ENCODE measurements around the gene IGF2BP2. TPM values are rescaled to one million over a fixed set of nuclear protein-coding genes. Genes with fewer than 3 reads are reported as not detected.

Gene IGF2BP2
- total RNA-seq, 1 experiment from 2014 or later, result 154 TPM

GRCh38 chr3:185727873-185728272, 97.0 kb downstream of the IGF2BP2 start:
- no TSS peak for BruUV-seq (replicated peaks)
- H3K9me3 Mint-ChIP-seq (ENCODE audit: unreplicated experiment), result peaks cover 6% of the 10 kb centered on the region
- TF ChIP-seq, protein P1, sequence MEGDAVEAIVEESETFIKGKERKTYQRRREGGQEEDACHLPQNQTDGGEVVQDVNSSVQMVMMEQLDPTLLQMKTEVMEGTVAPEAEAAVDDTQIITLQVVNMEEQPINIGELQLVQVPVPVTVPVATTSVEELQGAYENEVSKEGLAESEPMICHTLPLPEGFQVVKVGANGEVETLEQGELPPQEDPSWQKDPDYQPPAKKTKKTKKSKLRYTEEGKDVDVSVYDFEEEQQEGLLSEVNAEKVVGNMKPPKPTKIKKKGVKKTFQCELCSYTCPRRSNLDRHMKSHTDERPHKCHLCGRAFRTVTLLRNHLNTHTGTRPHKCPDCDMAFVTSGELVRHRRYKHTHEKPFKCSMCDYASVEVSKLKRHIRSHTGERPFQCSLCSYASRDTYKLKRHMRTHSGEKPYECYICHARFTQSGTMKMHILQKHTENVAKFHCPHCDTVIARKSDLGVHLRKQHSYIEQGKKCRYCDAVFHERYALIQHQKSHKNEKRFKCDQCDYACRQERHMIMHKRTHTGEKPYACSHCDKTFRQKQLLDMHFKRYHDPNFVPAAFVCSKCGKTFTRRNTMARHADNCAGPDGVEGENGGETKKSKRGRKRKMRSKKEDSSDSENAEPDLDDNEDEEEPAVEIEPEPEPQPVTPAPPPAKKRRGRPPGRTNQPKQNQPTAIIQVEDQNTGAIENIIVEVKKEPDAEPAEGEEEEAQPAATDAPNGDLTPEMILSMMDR (IDR thresholded peaks at IDR 0.05; ENCODE audit: unreplicated experiment), result no peak
- DNase-seq (ENCODE audit: unreplicated experiment), result peak; percentile 74
- intact Hi-C loops (cut with micrococcal nuclease), result loop anchor here (2.0 kb wide), 1 partner anchor 51 kb away; no protein-coding TSS in a partner anchor
- ChIA-PET POLR2A (interaction anchor here (0.6 to 10.1 kb wide), 11 partner anchors 11 to 209 kb away, joined by 3 to 128 read pairs (median 15); partner anchors contain the start of genes IGF2BP2 and TRA2B), CTCF (interaction anchor here (0.5 to 1.8 kb wide), 3 partner anchors 8 to 103 kb away, joined by 3 to 9 read pairs (median 4); no protein-coding TSS in a partner anchor)
- H3K27me3 Mint-ChIP-seq (ENCODE audit: insufficient read depth, unreplicated experiment), result no peaks in the 10 kb centered on the region
- peak overlapping the region; percentile 99 for H3K27ac Mint-ChIP-seq (ENCODE audit: low read depth, unreplicated experiment)
- peaks cover 65% of the 10 kb centered on the region for H3K4me1 Mint-ChIP-seq (ENCODE audit: insufficient read depth, unreplicated experiment)
- H3K36me3 Mint-ChIP-seq (ENCODE audit: insufficient read depth, unreplicated experiment), result peaks cover 17% of the 10 kb centered on the region
- peak overlapping the region; percentile 47 for H3K4me3 Mint-ChIP-seq (ENCODE audit: unreplicated experiment)

GRCh38 chr3:185726254-185726967, 98.4 kb downstream of the IGF2BP2 start:
- ChIA-PET CTCF (interaction anchor here (0.9 kb wide), 1 partner anchor 69 kb away, joined by 4 read pairs; no protein-coding TSS in a partner anchor), POLR2A (interaction anchor here (0.6 to 7.8 kb wide), 5 partner anchors 9 to 178 kb away, joined by 3 to 105 read pairs (median 3); no protein-coding TSS in a partner anchor)
- Mint-ChIP-seq H3K4me1 (ENCODE audit: insufficient read depth, unreplicated experiment) (peaks cover 58% of the 10 kb centered on the region), H3K27ac (ENCODE audit: low read depth, unreplicated experiment) (peak overlapping the region; percentile 99), H3K27me3 (ENCODE audit: insufficient read depth, unreplicated experiment) (no peaks in the 10 kb centered on the region), H3K36me3 (ENCODE audit: insufficient read depth, unreplicated experiment) (peaks cover 15% of the 10 kb centered on the region), H3K4me3 (ENCODE audit: unreplicated experiment) (no peak overlapping the region), H3K9me3 (ENCODE audit: unreplicated experiment) (peaks cover 6% of the 10 kb centered on the region)
- BruUV-seq (replicated peaks), result no TSS peak
- intact Hi-C loops (cut with micrococcal nuclease), result no loop called here
- no peak for DNase-seq (ENCODE audit: unreplicated experiment)
- TF ChIP-seq, protein P1 (IDR thresholded peaks at IDR 0.05; ENCODE audit: unreplicated experiment), result no peak

DNA sequence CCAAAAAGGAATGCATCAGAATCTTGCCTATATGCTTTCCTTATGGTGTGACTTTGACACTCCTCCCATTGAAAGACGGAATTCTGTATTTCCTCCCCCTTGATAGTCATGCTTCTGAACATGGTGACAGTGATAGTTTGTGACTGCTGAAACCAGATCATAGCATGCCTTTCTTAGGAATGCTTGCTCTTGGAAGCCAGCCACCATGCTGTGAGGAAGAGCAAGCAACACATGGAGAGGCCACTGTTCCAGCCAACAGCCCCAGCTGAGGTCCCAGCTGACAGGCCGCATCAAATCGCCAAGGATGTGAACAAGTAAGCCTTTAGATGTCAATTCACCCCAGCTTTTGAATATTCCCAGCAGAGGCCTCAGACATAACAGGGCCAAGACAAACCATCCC, 100.1 kb downstream of the IGF2BP2 start:
- TF ChIP-seq, protein P1 (IDR thresholded peaks at IDR 0.05; ENCODE audit: unreplicated experiment), result no peak
- ChIA-PET CTCF (interaction anchor here (0.8 kb wide), 1 partner anchor 984 kb away, joined by 3 read pairs; no protein-coding TSS in a partner anchor), POLR2A (interaction anchor here (0.9 to 1.9 kb wide), 2 partner anchors 46 to 213 kb away, joined by 3 to 4 read pairs; partner anchors contain the start of gene TRA2B)
- BruUV-seq (replicated peaks), result no TSS peak
- intact Hi-C loops (cut with micrococcal nuclease), result no loop called here
- no peaks in the 10 kb centered on the region for H3K27me3 Mint-ChIP-seq (ENCODE audit: insufficient read depth, unreplicated experiment)
- H3K27ac Mint-ChIP-seq (ENCODE audit: low read depth, unreplicated experiment), result no peak overlapping the region
- peaks cover 6% of the 10 kb centered on the region for H3K9me3 Mint-ChIP-seq (ENCODE audit: unreplicated experiment)
- H3K4me1 Mint-ChIP-seq (ENCODE audit: insufficient read depth, unreplicated experiment), result peaks cover 58% of the 10 kb centered on the region
- H3K36me3 Mint-ChIP-seq (ENCODE audit: insufficient read depth, unreplicated experiment), result peaks cover 23% of the 10 kb centered on the region
- DNase-seq (ENCODE audit: unreplicated experiment), result no peak
- H3K4me3 Mint-ChIP-seq (ENCODE audit: unreplicated experiment), result no peak overlapping the region

- Mint-ChIP-seq H3K27me3 (ENCODE audit: insufficient read depth, unreplicated experiment) (no peaks in the 10 kb centered on the region), H3K36me3 (ENCODE audit: insufficient read depth, unreplicated experiment) (peaks cover 28% of the 10 kb centered on the region), H3K9me3 (ENCODE audit: unreplicated experiment) (peaks cover 6% of the 10 kb centered on the region), H3K4me1 (ENCODE audit: insufficient read depth, unreplicated experiment) (peaks cover 59% of the 10 kb centered on the region), H3K27ac (ENCODE audit: low read depth, unreplicated experiment) (no peak overlapping the region), H3K4me3 (ENCODE audit: unreplicated experiment) (no peak overlapping the region)
- TF ChIP-seq, protein P1 (IDR thresholded peaks at IDR 0.05; ENCODE audit: unreplicated experiment), result no peak
- intact Hi-C loops (cut with micrococcal nuclease), result no loop called here
- ChIA-PET POLR2A (interaction anchor here (0.9 to 1.9 kb wide), 2 partner anchors 45 to 214 kb away, joined by 3 to 4 read pairs; partner anchors contain the start of gene TRA2B), CTCF (interaction anchor here (0.8 to 1.9 kb wide), 2 partner anchors 11 to 985 kb away, joined by 3 to 7 read pairs; no protein-coding TSS in a partner anchor)
- BruUV-seq (replicated peaks), result no TSS peak
- no peak for DNase-seq (ENCODE audit: unreplicated experiment)
These were observed 100.6 kb downstream of the IGF2BP2 start for GRCh38 chr3:185724251-185724650.

All from MCF 10A (cell line).